ENCODE measurements around the gene GXYLT2.

GXYLT2 gene

GRCh38 chr3:73010158-73010557, 122.3 kb downstream of the GXYLT2 start:
- H3K27ac ChIP-seq (ENCODE audit: low read depth, low read length) = no peak overlapping the region
- H3K79me2 ChIP-seq (ENCODE audit: control insufficient read depth, insufficient read depth, low read length, unreplicated experiment) = peaks cover 99% of the 10 kb centered on the region
- H3K27me3 ChIP-seq (ENCODE audit: insufficient read depth, low read length) = no peaks in the 10 kb centered on the region
- no peak overlapping the region for H2AFZ ChIP-seq (ENCODE audit: low read length, unreplicated experiment)
- no peak overlapping the region for H3K4me3 ChIP-seq (ENCODE audit: low read depth, low read length)
- H3K4me1 ChIP-seq (ENCODE audit: control insufficient read depth, insufficient read depth, low read length, unreplicated experiment) = no peaks in the 10 kb centered on the region
- peaks cover 24% of the 10 kb centered on the region for H3K36me3 ChIP-seq (ENCODE audit: insufficient read depth, low read length)

- H3K27me3 ChIP-seq (ENCODE audit: insufficient read depth, low read length) = no peaks in the 10 kb centered on the region
- peaks cover 97% of the 10 kb centered on the region for H3K79me2 ChIP-seq (ENCODE audit: control insufficient read depth, insufficient read depth, low read length, unreplicated experiment)
- no peak overlapping the region for H3K4me3 ChIP-seq (ENCODE audit: low read depth, low read length)
- no peak overlapping the region for H2AFZ ChIP-seq (ENCODE audit: low read length, unreplicated experiment)
- H3K27ac ChIP-seq (ENCODE audit: low read depth, low read length) = no peak overlapping the region
- H3K36me3 ChIP-seq (ENCODE audit: insufficient read depth, low read length) = peaks cover 13% of the 10 kb centered on the region
- H3K4me1 ChIP-seq (ENCODE audit: control insufficient read depth, insufficient read depth, low read length, unreplicated experiment) = peaks cover 6% of the 10 kb centered on the region
Observed at GRCh38 chr3:73018298-73018697, 130.5 kb downstream of the GXYLT2 start.

GRCh38 chr3:73018790-73019441, 131.1 kb downstream of the GXYLT2 start:
- Histone ChIP-seq H3K79me2 (ENCODE audit: control insufficient read depth, insufficient read depth, low read length, unreplicated experiment) (peaks cover 96% of the 10 kb centered on the region), H3K27me3 (ENCODE audit: insufficient read depth, low read length) (no peaks in the 10 kb centered on the region), H3K27ac (ENCODE audit: low read depth, low read length) (no peak overlapping the region), H3K4me3 (ENCODE audit: low read depth, low read length) (no peak overlapping the region), H2AFZ (ENCODE audit: low read length, unreplicated experiment) (no peak overlapping the region), H3K4me1 (ENCODE audit: control insufficient read depth, insufficient read depth, low read length, unreplicated experiment) (peaks cover 6% of the 10 kb centered on the region), H3K36me3 (ENCODE audit: insufficient read depth, low read length) (peaks cover 13% of the 10 kb centered on the region)

GRCh38 chr3:73021301-73021835, 133.5 kb downstream of the GXYLT2 start:
- Histone ChIP-seq H3K27ac (ENCODE audit: low read depth, low read length) (no peak overlapping the region), H3K36me3 (ENCODE audit: insufficient read depth, low read length) (peaks cover 13% of the 10 kb centered on the region; the same call in 1 of the 2 replicates), H3K79me2 (ENCODE audit: control insufficient read depth, insufficient read depth, low read length, unreplicated experiment) (peaks cover 97% of the 10 kb centered on the region), H3K27me3 (ENCODE audit: insufficient read depth, low read length) (no peaks in the 10 kb centered on the region), H2AFZ (ENCODE audit: low read length, unreplicated experiment) (no peak overlapping the region), H3K4me3 (ENCODE audit: low read depth, low read length) (no peak overlapping the region), H3K4me1 (ENCODE audit: control insufficient read depth, insufficient read depth, low read length, unreplicated experiment) (peaks cover 22% of the 10 kb centered on the region)

- no peak overlapping the region for H3K27ac ChIP-seq (ENCODE audit: low read depth, low read length)
- H3K27me3 ChIP-seq (ENCODE audit: insufficient read depth, low read length) = no peaks in the 10 kb centered on the region
- H3K4me1 ChIP-seq (ENCODE audit: control insufficient read depth, insufficient read depth, low read length, unreplicated experiment) = peaks cover 40% of the 10 kb centered on the region
- H3K36me3 ChIP-seq (ENCODE audit: insufficient read depth, low read length) = 0 out of 2 replicates have a peak, but pooled peaks cover 4% of the 10 kb centered on the region
- H2AFZ ChIP-seq (ENCODE audit: low read length, unreplicated experiment) = no peak overlapping the region
- no peak overlapping the region for H3K4me3 ChIP-seq (ENCODE audit: low read depth, low read length)
- peaks cover 97% of the 10 kb centered on the region for H3K79me2 ChIP-seq (ENCODE audit: control insufficient read depth, insufficient read depth, low read length, unreplicated experiment)
Observed at GRCh38 chr3:73024836-73025235, 137.0 kb downstream of the GXYLT2 start.

- Histone ChIP-seq H3K4me3 (ENCODE audit: low read depth, low read length) (no peak overlapping the region), H2AFZ (ENCODE audit: low read length, unreplicated experiment) (no peak overlapping the region), H3K27me3 (ENCODE audit: insufficient read depth, low read length) (no peaks in the 10 kb centered on the region), H3K4me1 (ENCODE audit: control insufficient read depth, insufficient read depth, low read length, unreplicated experiment) (peaks cover 42% of the 10 kb centered on the region), H3K36me3 (ENCODE audit: insufficient read depth, low read length) (0 out of 2 replicates have a peak, but pooled peaks cover 4% of the 10 kb centered on the region), H3K27ac (ENCODE audit: low read depth, low read length) (no peak overlapping the region), H3K79me2 (ENCODE audit: control insufficient read depth, insufficient read depth, low read length, unreplicated experiment) (peaks cover 98% of the 10 kb centered on the region)
Observed at GRCh38 chr3:73026111-73026759, 138.4 kb downstream of the GXYLT2 start.

Measured in ACC112 (cell line).